D721Med (cell line): Measurements from ENCODE around the gene LIN52.

Experiments
- DNase-seq: peaks from one replicate; pipeline ENCODE4 v3.0.0; 2011; ENCODE audit warnings: low spot score; ENCODE audit not compliant: insufficient read length
- FAIRE-seq: peaks from 2 replicates; lab custom pipeline; 2011; peaks lifted over from hg19 to GRCh38; lab: Jason Lieb, UNC
- TF ChIP-seq, protein P1 (sequence below): IDR thresholded peaks from 2 replicates; pipeline ENCODE4 v1.5.1; 2012; ENCODE audit warnings: mild to moderate bottlenecking, control low read depth; ENCODE audit not compliant: insufficient read depth; ENCODE audit errors: missing control alignments

Gene LIN52

DNA sequence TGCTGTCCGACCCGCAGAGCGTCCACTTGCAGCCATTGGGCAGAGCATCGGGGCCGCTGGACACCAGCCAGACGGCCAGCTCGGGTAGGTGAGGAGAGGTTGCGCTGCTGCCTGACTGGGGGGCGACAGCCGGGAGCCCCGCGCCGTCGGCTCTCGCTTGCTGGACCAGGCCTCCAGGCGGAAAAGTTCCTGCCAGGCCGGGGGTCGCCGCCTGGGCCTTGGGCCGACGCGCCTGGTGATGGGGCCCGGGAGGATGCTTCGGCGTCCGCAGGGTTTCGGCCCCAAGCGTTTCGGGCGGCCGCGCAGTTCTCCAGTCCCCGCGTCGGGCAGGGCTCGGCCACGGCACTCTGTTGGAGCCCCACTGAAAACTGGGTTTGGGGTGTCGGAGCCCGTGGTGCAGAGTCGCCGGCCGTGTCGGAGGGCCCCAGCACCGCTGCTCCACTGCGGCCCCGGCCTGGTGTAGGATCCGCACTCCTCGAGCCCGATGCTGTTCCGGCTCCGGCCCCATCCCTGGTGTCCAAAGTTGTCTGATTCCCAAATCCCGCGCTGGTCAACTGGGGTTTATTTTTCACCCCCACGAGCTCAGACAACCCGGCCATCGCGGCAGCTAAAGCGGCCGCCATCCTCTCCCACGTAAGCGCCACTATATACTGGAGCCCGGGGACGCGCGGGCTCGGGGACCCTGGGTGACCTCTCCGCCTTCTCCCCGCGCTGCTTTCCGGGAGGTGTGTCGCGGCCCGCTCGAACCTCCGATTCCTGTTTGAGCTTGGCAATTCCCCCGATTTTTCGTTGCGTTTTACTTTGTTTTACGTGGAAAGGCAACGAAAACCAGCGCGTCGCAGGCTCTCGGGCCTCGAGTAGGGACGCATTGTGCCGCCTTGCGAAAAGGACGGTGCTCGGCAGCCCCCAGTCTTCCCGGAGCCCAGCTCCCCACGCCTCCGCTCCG is 155.4 kb downstream of the LIN52 start:
- TF ChIP-seq, protein P1, sequence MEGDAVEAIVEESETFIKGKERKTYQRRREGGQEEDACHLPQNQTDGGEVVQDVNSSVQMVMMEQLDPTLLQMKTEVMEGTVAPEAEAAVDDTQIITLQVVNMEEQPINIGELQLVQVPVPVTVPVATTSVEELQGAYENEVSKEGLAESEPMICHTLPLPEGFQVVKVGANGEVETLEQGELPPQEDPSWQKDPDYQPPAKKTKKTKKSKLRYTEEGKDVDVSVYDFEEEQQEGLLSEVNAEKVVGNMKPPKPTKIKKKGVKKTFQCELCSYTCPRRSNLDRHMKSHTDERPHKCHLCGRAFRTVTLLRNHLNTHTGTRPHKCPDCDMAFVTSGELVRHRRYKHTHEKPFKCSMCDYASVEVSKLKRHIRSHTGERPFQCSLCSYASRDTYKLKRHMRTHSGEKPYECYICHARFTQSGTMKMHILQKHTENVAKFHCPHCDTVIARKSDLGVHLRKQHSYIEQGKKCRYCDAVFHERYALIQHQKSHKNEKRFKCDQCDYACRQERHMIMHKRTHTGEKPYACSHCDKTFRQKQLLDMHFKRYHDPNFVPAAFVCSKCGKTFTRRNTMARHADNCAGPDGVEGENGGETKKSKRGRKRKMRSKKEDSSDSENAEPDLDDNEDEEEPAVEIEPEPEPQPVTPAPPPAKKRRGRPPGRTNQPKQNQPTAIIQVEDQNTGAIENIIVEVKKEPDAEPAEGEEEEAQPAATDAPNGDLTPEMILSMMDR = no peak
- FAIRE-seq = no peak

DNA sequence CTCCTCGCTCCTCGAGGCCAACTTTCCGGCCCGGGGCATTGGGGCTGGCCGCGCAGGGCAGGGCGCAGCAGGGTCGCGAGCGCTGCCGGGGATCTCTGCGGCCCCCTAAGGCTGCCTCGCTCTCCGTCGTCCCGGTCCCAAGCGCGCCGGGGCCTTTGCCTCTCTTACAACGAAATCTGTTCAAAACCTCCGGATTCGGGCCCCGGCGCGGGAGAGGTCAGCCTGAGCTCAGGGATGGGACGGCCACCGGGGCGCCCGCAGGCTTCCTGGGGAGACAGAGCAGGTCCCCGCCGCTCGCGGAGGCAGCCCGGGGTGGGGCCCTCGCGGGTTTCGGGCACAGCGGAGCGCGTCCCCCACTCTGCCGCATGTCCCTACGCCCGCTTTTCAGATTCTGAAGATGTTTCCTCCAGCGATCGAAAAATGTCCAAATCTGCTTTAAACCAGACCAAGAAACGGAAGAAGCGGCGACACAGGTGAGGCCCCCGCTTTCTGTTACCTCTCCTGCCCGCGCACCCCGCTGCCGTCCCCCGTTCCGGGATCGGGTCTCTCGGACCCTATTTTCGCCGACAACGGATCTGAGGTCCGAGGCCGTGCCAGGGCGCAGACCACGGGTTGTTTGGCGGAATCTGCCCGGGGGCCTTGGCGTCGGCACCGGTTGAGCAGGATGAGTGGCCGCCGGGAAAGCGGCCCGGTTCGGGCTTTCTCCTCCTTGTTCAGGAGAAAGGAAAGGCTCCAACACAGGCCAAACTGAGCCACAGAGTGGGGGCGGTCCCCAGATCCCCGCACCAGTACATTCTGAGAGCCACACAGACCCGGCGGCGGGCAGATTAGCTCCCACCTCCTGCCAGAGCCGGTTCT is 156.3 kb downstream of the LIN52 start:
- FAIRE-seq (no peak), DNase-seq (no peak)
- TF ChIP-seq, protein P1 = no peak

More for the DNA sequence above, 155.4 kb downstream of the LIN52 start:
- no peak for DNase-seq

DNA sequence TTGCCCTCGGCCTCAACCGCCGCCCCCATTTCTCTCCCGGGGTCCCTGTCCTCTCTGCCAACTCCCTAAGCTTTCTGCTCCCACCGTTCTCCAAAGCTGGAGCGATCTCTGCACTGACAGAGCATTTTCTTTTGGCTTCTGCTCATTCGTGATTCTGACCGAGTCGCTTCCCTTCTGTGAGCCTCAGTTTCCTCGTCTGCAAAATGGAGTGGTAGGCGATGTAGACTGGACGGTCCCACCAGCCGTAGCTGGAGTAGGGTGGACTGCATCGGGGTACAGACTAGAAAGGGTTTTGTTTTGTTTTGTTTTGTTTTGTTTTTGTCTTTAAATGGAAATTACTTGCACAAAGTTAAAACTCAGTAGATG is 156.9 kb downstream of the LIN52 start:
- FAIRE-seq = no peak
- no peak for DNase-seq
- TF ChIP-seq, protein P1 = no peak

DNA sequence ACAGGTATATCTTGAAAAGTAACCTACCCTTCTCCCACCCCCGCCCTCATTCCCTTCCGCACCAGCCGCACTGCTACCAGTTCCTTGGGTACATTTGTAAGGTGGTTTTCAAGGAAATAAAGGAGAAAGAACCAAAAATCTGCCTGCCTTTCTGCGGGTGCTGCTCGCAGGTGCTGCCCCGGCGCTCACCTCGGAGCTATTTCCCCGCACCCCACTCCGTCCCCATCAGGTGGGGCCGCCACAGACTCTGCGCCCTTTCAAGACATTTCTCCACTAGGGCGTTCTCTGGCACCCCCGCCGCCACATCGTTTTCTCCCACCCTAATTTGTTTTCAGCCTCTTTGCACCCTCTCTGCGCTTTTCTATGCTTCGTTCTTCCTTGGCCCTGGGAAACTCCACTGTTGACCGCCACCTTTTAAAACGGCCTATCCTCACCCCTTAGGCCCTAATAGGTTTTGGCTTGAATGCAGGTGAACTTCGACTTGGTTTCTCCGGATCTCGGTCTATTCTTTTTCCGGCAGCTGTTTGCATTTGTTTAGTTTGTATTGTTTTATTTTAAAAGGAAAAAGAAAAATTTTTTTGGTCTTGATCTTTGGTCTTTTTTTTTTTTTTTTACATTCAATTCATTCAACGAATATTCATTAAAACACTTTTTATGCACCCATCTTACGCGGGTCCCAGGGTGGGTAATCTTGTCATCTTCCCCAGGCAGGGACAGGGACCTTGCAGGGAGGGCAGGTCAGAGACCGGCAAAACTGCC is 157.4 kb downstream of the LIN52 start:
- TF ChIP-seq, protein P1 = no peak
- no peak for DNase-seq
- no peak for FAIRE-seq

DNA sequence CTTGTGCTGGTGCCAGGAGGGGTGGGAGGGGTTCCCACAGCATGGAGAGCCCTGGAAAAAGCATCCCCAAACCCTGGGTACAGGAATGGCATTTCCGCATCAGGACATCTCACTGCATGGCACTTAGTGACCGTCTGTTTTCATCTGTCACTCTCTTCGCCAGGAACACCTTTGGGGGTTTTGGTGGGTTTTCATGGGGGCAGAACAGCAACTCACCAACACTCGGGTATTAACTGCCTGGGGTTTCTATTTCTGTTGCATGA is 158.0 kb downstream of the LIN52 start:
- DNase-seq (no peak), FAIRE-seq (no peak)
- TF ChIP-seq, protein P1 = no peak

DNA sequence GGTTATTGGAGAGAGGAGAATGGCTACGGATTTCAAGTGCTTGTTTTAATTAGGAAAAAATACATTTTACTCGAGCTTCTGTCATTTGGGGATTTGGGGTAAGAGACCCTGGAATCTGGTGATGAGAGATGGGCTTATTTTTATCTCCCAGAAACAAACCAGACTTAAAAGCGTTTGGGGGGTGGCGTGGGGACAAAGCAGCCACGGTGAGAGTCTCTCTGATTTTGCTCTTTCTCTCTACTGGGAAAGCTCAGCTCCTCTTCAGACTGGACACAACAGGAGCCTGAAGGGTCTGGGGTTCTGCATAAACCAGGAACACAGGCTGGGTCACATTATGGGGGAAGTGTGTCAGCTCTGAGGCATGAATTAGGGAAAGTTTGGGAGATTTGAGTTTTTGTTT is 158.3 kb downstream of the LIN52 start:
- TF ChIP-seq, protein P1 = no peak
- no peak for FAIRE-seq
- no peak for DNase-seq
